AG04449 (cell line): ENCODE results near the gene SH3PXD2A.

Source experiments
- CTCF ChIA-PET: fragments of 350-600 bp; formaldehyde crosslinking; extraction: SDS; loops from one replicate; lab custom pipeline; 2021; ENCODE audit warnings: antibody characterized with exemption; lab: Yijun Ruan, JAX
- POLR2A ChIA-PET: fragments of 400-600, 350-600 bp; formaldehyde crosslinking; extraction: SDS; loops from one replicate; lab custom pipeline; 2020; ENCODE audit warnings: antibody characterized with exemption, inconsistent platforms; lab: Yijun Ruan, JAX
- DNase-seq: peaks from one replicate; pipeline ENCODE4 v3.0.0-alpha.2; 2010; ENCODE audit warnings: low read depth, low spot score
- H3K4me3 ChIP-seq: 2 replicates; pipeline ENCODE4 v1.5.1; 2011; ENCODE audit warnings: low read depth, mild to moderate bottlenecking, control low read depth, low read length
- CTCF ChIP-seq: IDR thresholded peaks from one replicate; pipeline ENCODE4 v1.5.1; 2011; ENCODE audit warnings: mild to moderate bottlenecking, moderate library complexity, low read length, control low read depth, inconsistent platforms; ENCODE audit not compliant: insufficient read depth; ENCODE audit errors: missing control alignments

Gene SH3PXD2A

DNA sequence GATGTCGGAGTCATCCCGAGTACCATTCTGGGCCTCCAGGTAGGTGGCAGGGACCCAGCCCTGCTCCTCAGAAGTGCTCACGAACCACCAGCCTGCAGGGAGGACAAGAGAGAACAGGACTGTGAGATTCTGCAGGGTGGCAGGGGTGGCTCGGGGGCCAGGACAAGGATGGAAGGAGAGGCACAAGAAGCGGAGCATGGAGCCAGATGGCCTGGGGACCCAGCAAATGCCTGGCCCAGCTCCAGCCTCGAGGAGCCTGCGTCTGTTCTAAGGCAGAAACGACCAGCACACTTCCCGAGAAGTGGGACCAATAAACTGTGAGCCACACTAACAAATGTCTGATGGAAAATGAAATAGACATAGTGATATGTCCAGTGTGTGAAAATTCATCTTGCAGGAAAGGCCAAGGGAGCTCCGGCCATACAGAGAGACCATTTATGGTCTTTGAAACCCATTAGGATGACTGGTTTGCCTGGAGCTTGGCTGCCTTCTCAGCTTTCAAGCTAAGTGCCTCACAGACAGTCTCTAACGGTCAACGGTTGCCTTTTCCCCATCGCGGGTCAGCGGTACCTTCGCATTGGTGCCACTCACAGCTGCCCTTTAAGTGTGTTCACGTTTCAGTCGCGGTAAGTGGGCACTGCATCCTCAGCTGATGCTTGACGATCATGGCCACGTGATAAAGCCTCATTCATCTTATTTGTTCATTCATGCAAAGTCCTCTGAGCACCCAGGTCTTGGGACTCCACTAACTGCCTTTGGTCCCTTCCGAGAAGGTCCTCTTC lies 228.1 kb downstream of the SH3PXD2A start:
- no peak overlapping the region for H3K4me3 ChIP-seq
- TF ChIP-seq CTCF: no peak
- POLR2A ChIA-PET: interaction anchor here (1.0 kb wide), 1 partner anchor 23 kb away, joined by 3 read pairs; no protein-coding TSS in a partner anchor
- CTCF ChIA-PET: interaction anchor here (0.8 to 1.7 kb wide), 6 partner anchors 10 to 68 kb away, joined by 3 to 5 read pairs (median 3); no protein-coding TSS in a partner anchor
- DNase-seq: no peak

- ChIA-PET POLR2A (interaction anchor here (1.0 kb wide), 1 partner anchor 24 kb away, joined by 3 read pairs; no protein-coding TSS in a partner anchor), CTCF (interaction anchor here (0.9 to 1.7 kb wide), 3 partner anchors 17 to 54 kb away, joined by 3 to 4 read pairs (median 4); no protein-coding TSS in a partner anchor)
- no peak overlapping the region for H3K4me3 ChIP-seq
- DNase-seq: no peak
- TF ChIP-seq CTCF: no peak
Measured at GRCh38 chr10:103626178-103626577, 229.2 kb downstream of the SH3PXD2A start.

- CTCF ChIA-PET: interaction anchor here (2.1 kb wide), 1 partner anchor 10 kb away, joined by 5 read pairs; no protein-coding TSS in a partner anchor
- POLR2A ChIA-PET: no interaction called here
- H3K4me3 ChIP-seq: no peak overlapping the region
- TF ChIP-seq CTCF: no peak
- no peak for DNase-seq
Measured at GRCh38 chr10:103622935-103623574, 232.3 kb downstream of the SH3PXD2A start.

GRCh38 chr10:103622286-103622685 lies 233.1 kb downstream of the SH3PXD2A start:
- no peak for TF ChIP-seq CTCF
- POLR2A ChIA-PET: no interaction called here
- CTCF ChIA-PET: interaction anchor here (2.1 kb wide), 1 partner anchor 10 kb away, joined by 5 read pairs; no protein-coding TSS in a partner anchor
- DNase-seq: no peak
- H3K4me3 ChIP-seq: no peak overlapping the region

GRCh38 chr10:103621783-103622125 lies 233.6 kb downstream of the SH3PXD2A start:
- TF ChIP-seq CTCF: no peak
- ChIA-PET POLR2A (no interaction called here), CTCF (interaction anchor here (1.5 to 12.5 kb wide), 3 partner anchors 9 to 64 kb away, joined by 4 to 133 read pairs (median 5); no protein-coding TSS in a partner anchor)
- no peak overlapping the region for H3K4me3 ChIP-seq
- DNase-seq: no peak
